ENCODE results near the gene CDKN1C.

The CDKN1C gene

GRCh38 chr11:2853997-2854560 lies 31.5 kb downstream of the CDKN1C start:
- DNase-seq (ENCODE audit: low spot score), result no peak
- no peak for TF ChIP-seq CTCF (IDR thresholded peaks at IDR 0.05; ENCODE audit: extremely low read depth, missing control alignments)

GRCh38 chr11:2853401-2853800 lies 32.2 kb downstream of the CDKN1C start:
- DNase-seq (ENCODE audit: low spot score), result no peak
- no peak for TF ChIP-seq CTCF (IDR thresholded peaks at IDR 0.05; ENCODE audit: extremely low read depth, missing control alignments)

GRCh38 chr11:2849994-2850770 lies 35.4 kb downstream of the CDKN1C start:
- no peak for DNase-seq (ENCODE audit: low spot score)

GRCh38 chr11:2848497-2848896 lies 37.1 kb downstream of the CDKN1C start:
- TF ChIP-seq CTCF (IDR thresholded peaks at IDR 0.05; ENCODE audit: extremely low read depth, missing control alignments), result no peak
- no peak for DNase-seq (ENCODE audit: low spot score)

More at GRCh38 chr11:2849994-2850770, 35.4 kb downstream of the CDKN1C start:
- TF ChIP-seq CTCF (IDR thresholded peaks at IDR 0.05; ENCODE audit: extremely low read depth, missing control alignments), result no peak

- no peak for DNase-seq (ENCODE audit: low spot score)
- no peak for TF ChIP-seq CTCF (IDR thresholded peaks at IDR 0.05; ENCODE audit: extremely low read depth, missing control alignments)
These were observed 38.0 kb downstream of the CDKN1C start for GRCh38 chr11:2847561-2847960.

- DNase-seq (ENCODE audit: low spot score), result no peak
These were observed 39.1 kb downstream of the CDKN1C start for GRCh38 chr11:2846470-2846869.

More at GRCh38 chr11:2846470-2846869, 39.1 kb downstream of the CDKN1C start:
- TF ChIP-seq CTCF (IDR thresholded peaks at IDR 0.05; ENCODE audit: extremely low read depth, missing control alignments), result no peak
